Cardiac fibroblast (primary cell): ENCODE data around the gene TMEM140.

Experiments used
- DNase-seq, 2 donors: peaks; one replicate each; pipeline versions ENCODE4 v3.0.0 to v3.0.0-alpha.2; 2010; ENCODE audit warnings: low read depth in 2 of 2
- H3K4me3 ChIP-seq, 2 donors: replicated peaks in 1 of 2; 1 replicate in 1 of 2; 2 replicates in 1 of 2; pipeline ENCODE4 v1.5.1; 2011; ENCODE audit warnings: low read depth in 2 of 2, low read length in 2 of 2, mild to moderate bottlenecking in 2 of 2, moderate library complexity in 1 of 2
- CTCF ChIP-seq: IDR thresholded peaks from one replicate; pipeline ENCODE4 v1.5.1; 2011; ENCODE audit warnings: low read depth, mild to moderate bottlenecking, low read length, inconsistent platforms

TMEM140 gene

GRCh38 chr7:135174941-135175340, 27.1 kb downstream of the TMEM140 start:
- no peak for TF ChIP-seq CTCF
- H3K4me3 ChIP-seq, result no peak overlapping the region
- DNase-seq, result no peak

- TF ChIP-seq CTCF, result no peak
- no peak for DNase-seq
- H3K4me3 ChIP-seq, result no peak overlapping the region
Observed at GRCh38 chr7:135175931-135176330, 28.1 kb downstream of the TMEM140 start.

- TF ChIP-seq CTCF, result no peak
- no peak for DNase-seq
- no peak overlapping the region for H3K4me3 ChIP-seq
Observed at GRCh38 chr7:135177028-135177696, 29.3 kb downstream of the TMEM140 start.

GRCh38 chr7:135178364-135178763, 30.5 kb downstream of the TMEM140 start:
- H3K4me3 ChIP-seq, result no peak overlapping the region
- no peak for DNase-seq
- no peak for TF ChIP-seq CTCF

GRCh38 chr7:135179321-135179925, 31.6 kb downstream of the TMEM140 start:
- no peak overlapping the region for H3K4me3 ChIP-seq
- no peak for DNase-seq
- TF ChIP-seq CTCF, result no peak

GRCh38 chr7:135180122-135180521, 32.2 kb downstream of the TMEM140 start:
- no peak overlapping the region for H3K4me3 ChIP-seq
- no peak for DNase-seq
- no peak for TF ChIP-seq CTCF
